Measurements from ENCODE around the gene MYL1. TPM values are rescaled to one million over a fixed set of nuclear protein-coding genes. Genes with fewer than 3 reads are reported as not detected.

The MYL1 gene
- polyA plus RNA-seq, 3 donors = 0.23 to 4.1 TPM; not detected in 1

- no peak for DNase-seq
Measured at GRCh38 chr2:210268281-210268680, 46.7 kb downstream of the MYL1 start.

- DNase-seq = no peak
Measured at GRCh38 chr2:210267698-210268097, 47.3 kb downstream of the MYL1 start.

DNA sequence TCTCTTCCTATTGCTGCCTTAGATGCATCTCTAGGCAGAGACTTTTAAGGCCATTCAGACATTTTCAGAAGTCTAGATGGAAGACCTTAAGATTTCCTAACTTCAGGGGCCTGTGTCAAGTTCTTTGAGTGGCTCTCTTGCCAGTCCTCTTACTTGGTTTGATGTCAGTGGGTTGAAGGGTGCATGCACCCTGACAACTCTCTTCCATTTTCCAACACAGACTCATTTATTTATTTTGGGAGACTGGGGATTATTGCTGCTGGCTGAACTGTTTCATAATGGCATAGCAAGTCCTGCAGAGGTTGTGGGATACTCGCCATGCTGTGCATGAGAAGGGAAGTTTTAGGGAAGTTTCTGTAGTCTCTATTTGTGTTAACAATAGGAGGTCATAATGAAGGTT, 50.7 kb downstream of the MYL1 start:
- DNase-seq = no peak

DNA sequence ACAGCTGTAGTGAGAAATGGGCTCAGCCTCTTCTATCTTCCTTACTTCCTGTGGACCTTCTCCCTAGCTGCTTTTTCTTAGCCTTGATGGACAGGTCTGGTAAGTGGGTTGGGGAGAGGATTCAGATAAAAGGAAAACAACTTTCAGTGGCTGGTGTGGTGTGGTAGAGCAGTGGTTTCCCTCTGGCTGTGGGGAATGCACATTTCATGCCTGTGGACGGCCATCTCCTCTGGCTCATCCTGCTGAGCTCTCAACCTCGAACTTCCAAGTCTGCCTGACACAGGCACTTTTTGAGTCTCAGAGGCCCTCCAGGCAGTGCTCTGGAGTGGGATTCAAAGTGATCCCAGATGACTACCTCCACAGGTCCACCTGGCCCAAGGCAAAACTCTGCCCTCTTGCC, 51.1 kb downstream of the MYL1 start:
- DNase-seq = no peak

GRCh38 chr2:210262036-210262435, 52.9 kb downstream of the MYL1 start:
- no peak for DNase-seq

DNA sequence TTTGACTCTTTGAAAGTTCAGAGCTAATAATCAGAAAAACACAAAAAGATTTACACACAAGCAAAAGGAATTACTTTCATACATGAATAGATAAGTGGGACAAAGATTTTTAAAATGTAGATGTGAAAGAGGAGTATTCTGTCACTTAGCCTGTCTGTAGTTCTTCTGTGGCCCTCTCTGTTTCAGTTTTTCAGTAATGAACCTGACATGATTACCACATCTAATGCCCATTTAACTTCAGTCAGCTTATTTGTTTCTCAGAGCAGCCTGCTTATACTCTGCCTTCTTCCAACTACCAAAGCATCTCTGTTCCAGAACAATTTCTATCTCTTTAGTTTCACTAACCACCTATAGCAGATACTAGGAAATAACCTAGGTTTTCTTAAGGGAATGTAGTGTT, 55.3 kb downstream of the MYL1 start:
- DNase-seq = no peak

DNA sequence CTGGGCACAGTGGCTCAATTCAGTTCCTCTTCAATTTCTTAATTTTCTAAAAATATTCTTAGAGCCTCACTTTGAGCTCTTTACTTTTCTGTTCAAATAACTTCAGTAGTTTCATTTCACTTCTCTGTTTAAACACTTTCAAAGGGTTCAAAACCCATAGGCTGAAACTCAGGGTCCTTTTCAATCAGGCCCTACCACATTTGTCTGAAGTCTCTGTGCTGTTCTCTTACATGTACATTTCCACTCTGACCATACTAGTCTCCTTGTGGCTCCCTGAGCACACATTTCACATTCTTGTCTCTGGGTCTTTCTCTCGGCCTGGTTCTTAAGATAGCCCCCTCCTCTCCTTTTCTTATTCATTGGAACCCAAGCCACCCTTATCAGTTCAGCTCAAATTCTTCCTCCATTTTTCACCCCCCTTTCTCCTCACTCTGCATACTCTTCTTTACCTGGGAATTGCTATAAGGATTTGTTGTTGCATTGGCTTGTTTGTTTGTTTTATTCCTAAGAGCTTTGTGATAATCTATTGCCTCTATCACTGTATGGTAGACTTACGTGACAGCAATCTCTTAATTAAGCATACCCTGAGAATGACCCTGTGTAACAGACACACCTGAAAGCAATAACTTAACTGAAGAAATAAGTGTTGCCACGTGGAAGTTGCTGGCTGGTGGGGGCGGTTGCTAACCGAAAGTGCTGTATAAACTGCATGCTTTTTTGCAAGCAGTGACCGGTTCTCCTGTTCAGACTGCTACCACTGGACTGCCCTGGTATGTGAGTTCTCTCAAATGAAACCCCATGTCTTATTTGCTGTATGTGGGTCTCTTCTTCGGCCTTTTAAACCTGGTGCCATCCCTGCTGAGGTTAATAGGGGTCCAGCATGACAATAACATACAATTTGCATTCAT, 62.0 kb downstream of the MYL1 start:
- DNase-seq = no peak

GRCh38 chr2:210250622-210251021, 64.4 kb downstream of the MYL1 start:
- no peak for DNase-seq

Other genes with a start within 250 kb of the MYL1 start
- 10 to 100 TPM; 40.6 to 77.8 (median 61.4) TPM for gene KANSL1L, start 143.8 kb downstream of the MYL1 start, polyA plus RNA-seq (ENCODE audit: insufficient read length in 3 of 3)
- gene ACADL, start 89.7 kb downstream of the MYL1 start, polyA plus RNA-seq (ENCODE audit: insufficient read length in 3 of 3) = 10 to 100 TPM; 14.4 to 31.4 (median 26.3) TPM
- 10 to 100 TPM; 70.2 to 82.4 (median 74.1) TPM for gene LANCL1, start 161.6 kb upstream of the MYL1 start, polyA plus RNA-seq (ENCODE audit: insufficient read length in 3 of 3)
- gene CPS1, start 241.4 kb upstream of the MYL1 start, polyA plus RNA-seq (ENCODE audit: insufficient read length in 3 of 3) = 1 to 10 TPM; 2.5 to 4.7 (median 3.2) TPM

All from renal pelvis (tissue), 4 donors.